GM12872 (cell line): ENCODE data around the gene TMEM184A.

ENCODE experiments used
- CTCF ChIP-seq: IDR thresholded peaks from 3 replicates; pipeline ENCODE4 v1.5.1; 2011; ENCODE audit warnings: low read depth, mild to moderate bottlenecking, low read length, moderate library complexity; ENCODE audit not compliant: insufficient read depth

Gene TMEM184A

GRCh38 chr7:1569833-1570632 is 14.0 kb upstream of the TMEM184A start, which contains the start of gene PSMG3:
TSS of gene PSMG3 (minus strand) at chr7:1570032. CDS start at chr7:1569339, 693 bp downstream.
- TF ChIP-seq CTCF, result peak; percentile 39; the same call in 2 of the 3 replicates

DNA sequence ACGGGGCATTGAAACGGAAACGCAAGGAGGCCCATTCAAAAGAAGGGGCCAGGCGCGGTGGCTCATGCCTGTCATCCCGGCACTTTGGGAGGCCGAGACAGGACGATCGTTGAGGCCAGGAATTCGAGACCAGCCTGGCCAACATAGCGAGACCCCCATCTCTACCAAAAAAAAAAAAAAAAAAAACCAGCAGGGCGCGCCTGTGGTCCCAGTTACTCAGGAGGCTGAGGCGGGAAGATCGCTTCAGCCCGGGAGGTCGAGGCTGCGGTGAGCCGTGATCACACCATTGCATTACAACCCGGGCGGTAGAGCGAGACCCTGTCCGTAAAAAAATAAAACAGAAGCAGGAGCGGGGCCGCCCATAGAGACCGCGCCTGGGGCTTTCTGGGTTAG is 13.4 kb upstream of the TMEM184A start:
- TF ChIP-seq CTCF, result no peak

DNA sequence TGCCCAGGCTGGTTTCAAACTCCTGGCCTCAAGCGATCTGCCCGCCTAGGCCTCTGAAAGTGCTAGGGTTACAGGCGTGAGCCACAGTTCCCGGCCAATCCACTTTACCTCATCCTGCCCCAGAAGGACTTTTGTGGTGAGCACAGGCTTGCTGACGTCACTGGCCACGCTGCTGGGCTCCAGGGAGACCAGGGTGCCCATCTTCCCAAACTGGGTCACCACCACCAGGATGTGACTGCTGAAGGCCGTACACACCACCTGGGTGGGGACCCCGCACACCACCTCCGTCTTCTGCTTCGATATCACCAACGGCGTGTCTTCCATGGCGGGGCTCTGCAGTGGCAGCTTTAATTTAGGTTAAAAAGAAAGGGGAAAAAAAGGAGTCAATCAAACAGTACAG is 13.0 kb upstream of the TMEM184A start:
- no peak for TF ChIP-seq CTCF

DNA sequence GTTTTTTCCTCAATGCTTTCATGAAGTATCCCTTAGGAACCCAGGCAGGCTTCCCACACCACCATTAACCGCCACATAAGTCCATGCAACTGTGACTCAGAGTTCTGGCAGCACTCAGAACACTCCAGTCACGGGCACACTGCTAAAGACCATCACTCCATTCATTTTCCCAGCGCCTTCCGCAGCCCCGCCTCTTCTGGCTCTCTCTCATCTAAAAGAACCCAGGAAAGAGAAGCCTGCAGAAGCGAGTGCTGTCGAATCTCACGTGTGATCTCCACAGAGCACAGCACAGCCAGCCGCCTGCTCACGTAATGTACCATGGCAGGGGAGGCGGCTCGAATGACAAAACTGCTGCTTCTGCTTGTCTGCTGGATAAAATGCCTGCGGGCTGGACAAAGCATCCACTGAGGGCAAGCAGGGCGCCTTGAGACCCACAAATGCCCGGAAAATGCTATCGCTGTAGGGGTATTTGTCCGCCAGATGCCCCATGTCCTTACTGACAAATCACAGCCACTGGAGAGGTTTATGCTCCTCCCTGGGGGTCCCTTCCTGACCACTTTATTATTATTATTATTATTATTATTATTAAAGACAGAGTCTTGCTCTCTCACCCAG is 12.0 kb upstream of the TMEM184A start:
- no peak for TF ChIP-seq CTCF

DNA sequence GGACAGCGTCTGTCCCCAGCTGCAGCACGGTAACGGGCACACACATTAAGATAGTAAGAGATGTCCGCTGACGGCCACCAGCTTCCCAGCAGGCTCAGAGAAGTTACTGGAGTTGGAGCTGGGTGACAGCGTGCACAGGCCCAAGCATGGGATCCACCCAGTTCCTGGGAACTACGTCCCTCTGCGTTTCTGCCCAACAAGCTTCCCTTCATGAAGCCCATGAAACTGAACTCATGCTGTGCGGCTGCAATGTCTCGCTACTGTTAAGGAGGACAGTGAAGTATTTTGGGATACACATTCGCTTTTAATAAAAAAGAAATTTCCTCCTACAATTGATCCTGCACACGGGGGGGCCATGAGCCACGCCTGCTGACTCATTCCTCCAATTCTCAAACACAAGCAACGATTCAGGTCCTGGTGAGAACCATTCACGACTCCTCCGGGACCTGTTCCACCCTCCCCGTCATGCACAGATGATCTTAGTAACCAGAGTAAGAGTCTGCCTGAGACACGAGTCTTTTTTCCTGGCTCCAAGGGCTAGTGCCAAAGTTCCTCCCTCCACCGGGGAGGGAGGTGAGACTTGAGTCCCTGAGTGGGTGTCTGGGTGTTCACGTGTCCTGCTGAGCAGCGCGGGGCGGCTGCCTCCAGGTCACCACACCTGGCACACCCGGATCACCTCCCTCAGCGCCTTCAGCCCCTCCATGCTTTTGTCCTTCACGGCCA is 11.2 kb upstream of the TMEM184A start:
- TF ChIP-seq CTCF, result no peak

DNA sequence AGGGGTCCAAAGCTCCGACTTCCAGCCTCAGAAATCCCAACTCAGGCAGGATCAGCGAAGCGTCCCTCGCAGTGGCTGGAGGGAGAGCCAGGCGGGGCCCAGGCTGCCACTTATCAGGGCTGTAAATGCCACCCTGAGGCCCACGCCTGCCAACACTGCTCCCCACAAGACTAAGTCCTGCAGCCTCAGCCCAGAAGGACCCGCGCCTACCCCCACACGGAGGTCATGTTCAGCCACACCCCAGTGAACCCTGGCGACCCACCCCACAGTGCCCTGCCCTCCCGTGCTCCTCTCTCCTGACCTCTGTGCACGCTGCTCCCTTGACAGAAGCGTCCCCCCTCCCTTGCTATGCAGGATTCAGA is 10.7 kb upstream of the TMEM184A start:
- TF ChIP-seq CTCF, result no peak

GRCh38 chr7:1564603-1565022 is 8.6 kb upstream of the TMEM184A start:
- TF ChIP-seq CTCF, result no peak
